ENCODE measurements around the gene NGB. TPM values are rescaled to one million over a fixed set of nuclear protein-coding genes. Genes with fewer than 3 reads are reported as not detected.

Gene NGB
- total RNA-seq, 2 experiments from 2014 or later, result not detected

GRCh38 chr14:77260199-77260598, 10.8 kb downstream of the NGB start:
- intact Hi-C loops (cut with micrococcal nuclease), result no loop called here
- H3K4me1 Mint-ChIP-seq (ENCODE audit: low read depth), result no peaks in the 10 kb centered on the region
- H3K27me3 Mint-ChIP-seq, result peaks cover 5% of the 10 kb centered on the region
- no peaks in the 10 kb centered on the region for H3K9me3 Mint-ChIP-seq
- H3K27ac Mint-ChIP-seq, result no peak overlapping the region
- CTCF ChIA-PET, result no interaction called here
- no peak for ATAC-seq
- DNase-seq, result no peak
- H3K36me3 Mint-ChIP-seq (ENCODE audit: low read depth), result no peaks in the 10 kb centered on the region
- no peak overlapping the region for H3K4me3 Mint-ChIP-seq
- POLR2A ChIA-PET, result no interaction called here
- TF ChIP-seq CTCF (IDR thresholded peaks at IDR 0.05), result no peak

DNA sequence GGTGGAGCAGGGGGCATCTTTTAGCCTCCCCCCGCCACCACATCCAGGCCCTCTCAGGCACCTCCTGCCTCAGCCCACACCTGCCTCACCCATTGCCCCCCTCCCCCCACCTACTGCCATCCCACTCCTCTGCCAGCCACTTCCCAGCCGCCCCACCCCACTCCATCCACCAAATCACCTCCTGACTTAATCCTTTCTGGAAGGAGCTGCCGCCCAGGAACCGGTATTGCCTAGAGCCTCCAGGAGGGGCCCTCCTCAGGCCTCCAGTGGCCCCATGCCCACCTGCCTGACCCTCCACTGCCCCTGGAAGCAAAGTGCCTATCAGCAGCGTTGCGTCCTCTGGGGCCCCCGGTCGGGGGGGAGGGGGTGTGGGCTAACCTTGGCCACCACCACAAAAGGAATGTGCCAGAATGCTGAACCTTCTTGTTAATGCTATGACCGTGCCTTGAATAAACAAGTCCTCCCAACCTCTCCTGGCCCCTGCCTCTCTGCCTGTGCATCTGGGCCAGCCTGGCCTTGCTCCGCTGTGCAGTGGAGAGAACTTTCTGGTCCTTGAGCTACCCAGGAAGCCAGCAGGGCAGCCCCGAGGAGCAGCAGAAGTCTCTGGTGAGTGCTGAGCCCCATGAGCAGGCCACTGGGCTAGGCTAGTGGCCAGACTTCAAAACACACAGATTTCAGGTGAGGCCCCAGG, 11.8 kb downstream of the NGB start:
- ATAC-seq (no peak), DNase-seq (no peak)
- Mint-ChIP-seq H3K9me3 (no peaks in the 10 kb centered on the region), H3K4me3 (no peak overlapping the region), H3K36me3 (ENCODE audit: low read depth) (no peaks in the 10 kb centered on the region), H3K27me3 (peaks cover 5% of the 10 kb centered on the region), H3K4me1 (ENCODE audit: low read depth) (no peaks in the 10 kb centered on the region), H3K27ac (no peak overlapping the region)
- CTCF ChIA-PET, result interaction anchor here (0.5 kb wide), 1 partner anchor 539 kb away, joined by 3 read pairs; no protein-coding TSS in a partner anchor
- intact Hi-C loops (cut with micrococcal nuclease), result no loop called here
- no peak for TF ChIP-seq CTCF (IDR thresholded peaks at IDR 0.05)
- POLR2A ChIA-PET, result no interaction called here

DNA sequence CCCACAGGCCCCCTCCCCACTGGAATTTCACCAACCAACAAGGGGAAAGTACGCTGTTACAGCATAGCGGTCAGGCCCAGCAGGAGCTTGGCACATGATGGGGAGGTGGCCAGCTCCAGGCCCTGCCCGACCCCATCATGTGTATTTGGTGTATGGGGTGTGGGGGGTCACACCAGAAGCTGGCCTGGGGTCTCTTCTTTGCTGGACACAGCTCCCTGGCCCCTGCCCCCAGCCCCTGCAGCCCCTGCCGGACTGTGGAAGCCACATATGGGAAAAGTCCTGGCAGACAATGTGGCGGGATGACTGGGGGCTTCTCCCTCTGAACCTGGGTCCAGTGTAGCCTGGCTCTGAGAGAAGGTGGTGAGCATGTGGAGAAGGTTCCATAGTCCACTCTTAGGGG, 12.4 kb downstream of the NGB start:
- TF ChIP-seq CTCF (IDR thresholded peaks at IDR 0.05), result no peak
- ATAC-seq (no peak), DNase-seq (no peak)
- Mint-ChIP-seq H3K36me3 (ENCODE audit: low read depth) (no peaks in the 10 kb centered on the region), H3K4me3 (no peak overlapping the region), H3K4me1 (ENCODE audit: low read depth) (no peaks in the 10 kb centered on the region), H3K9me3 (no peaks in the 10 kb centered on the region), H3K27me3 (peaks cover 5% of the 10 kb centered on the region), H3K27ac (no peak overlapping the region)
- CTCF ChIA-PET, result no interaction called here
- intact Hi-C loops (cut with micrococcal nuclease), result no loop called here
- POLR2A ChIA-PET, result no interaction called here

GRCh38 chr14:77257700-77258099, 13.3 kb downstream of the NGB start:
- ChIA-PET POLR2A (no interaction called here), CTCF (no interaction called here)
- Mint-ChIP-seq H3K27me3 (peaks cover 2% of the 10 kb centered on the region), H3K9me3 (no peaks in the 10 kb centered on the region), H3K27ac (no peak overlapping the region), H3K36me3 (ENCODE audit: low read depth) (no peaks in the 10 kb centered on the region), H3K4me3 (no peak overlapping the region), H3K4me1 (ENCODE audit: low read depth) (no peaks in the 10 kb centered on the region)
- DNase-seq (no peak), ATAC-seq (no peak)
- intact Hi-C loops (cut with micrococcal nuclease), result no loop called here
- TF ChIP-seq CTCF (IDR thresholded peaks at IDR 0.05), result no peak

DNA sequence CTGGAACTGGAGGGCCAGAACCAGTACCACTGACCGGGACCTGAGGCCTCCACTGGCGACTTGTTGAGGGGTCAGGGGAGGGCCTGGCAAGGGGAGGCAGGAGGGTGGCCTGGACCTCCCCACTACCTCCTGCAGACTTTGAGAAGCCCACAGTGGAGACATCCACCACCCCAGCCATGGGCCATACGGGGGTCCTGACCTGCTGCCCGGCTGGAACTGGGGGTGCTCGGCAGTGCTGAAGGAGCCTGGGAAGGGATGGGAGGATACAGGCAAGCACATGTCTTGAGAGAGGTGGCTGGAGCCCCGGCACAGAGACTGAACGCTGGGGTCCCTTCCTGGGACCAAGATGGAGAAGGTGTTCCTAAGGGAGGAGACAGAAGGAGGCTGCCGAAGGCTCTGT, 14.3 kb downstream of the NGB start:
- DNase-seq (no peak), ATAC-seq (no peak)
- no peak for TF ChIP-seq CTCF (IDR thresholded peaks at IDR 0.05)
- intact Hi-C loops (cut with micrococcal nuclease), result no loop called here
- Mint-ChIP-seq H3K4me3 (no peak overlapping the region), H3K27me3 (no peaks in the 10 kb centered on the region), H3K27ac (no peak overlapping the region), H3K36me3 (ENCODE audit: low read depth) (no peaks in the 10 kb centered on the region), H3K4me1 (ENCODE audit: low read depth) (no peaks in the 10 kb centered on the region), H3K9me3 (no peaks in the 10 kb centered on the region)
- POLR2A ChIA-PET, result no interaction called here
- CTCF ChIA-PET, result no interaction called here

Measured in activated CD8-positive, alpha-beta T cell treated with anti-CD3 and anti-CD28 coated beads for 36 hours (primary cell).